ENCODE measurements around the gene AGAP1.

DNA sequence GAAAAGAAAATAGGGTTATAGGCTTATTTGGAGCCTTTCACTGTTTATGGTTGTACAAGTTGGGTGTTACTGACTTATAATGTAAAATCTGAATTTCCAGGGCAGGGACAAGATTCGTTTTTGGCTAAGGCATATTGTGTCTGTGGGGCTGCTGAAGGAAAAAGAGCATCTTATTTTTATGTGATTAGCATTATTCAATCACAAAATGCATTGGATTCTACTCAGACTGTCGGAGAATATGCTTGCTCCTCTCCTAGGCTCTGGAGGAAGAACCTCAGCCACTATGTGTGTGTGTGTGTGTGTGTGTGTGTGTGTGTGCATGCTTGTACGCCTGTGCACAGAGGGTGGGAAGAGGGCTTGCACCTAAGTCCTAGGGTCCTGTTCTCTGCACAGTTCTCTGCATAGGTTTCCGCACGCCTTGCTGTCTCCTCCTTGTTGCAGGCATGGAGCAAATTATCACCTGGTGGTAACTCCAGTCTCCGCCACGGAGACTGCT, 44.3 kb downstream of the AGAP1 start:
- TF ChIP-seq, protein P1, sequence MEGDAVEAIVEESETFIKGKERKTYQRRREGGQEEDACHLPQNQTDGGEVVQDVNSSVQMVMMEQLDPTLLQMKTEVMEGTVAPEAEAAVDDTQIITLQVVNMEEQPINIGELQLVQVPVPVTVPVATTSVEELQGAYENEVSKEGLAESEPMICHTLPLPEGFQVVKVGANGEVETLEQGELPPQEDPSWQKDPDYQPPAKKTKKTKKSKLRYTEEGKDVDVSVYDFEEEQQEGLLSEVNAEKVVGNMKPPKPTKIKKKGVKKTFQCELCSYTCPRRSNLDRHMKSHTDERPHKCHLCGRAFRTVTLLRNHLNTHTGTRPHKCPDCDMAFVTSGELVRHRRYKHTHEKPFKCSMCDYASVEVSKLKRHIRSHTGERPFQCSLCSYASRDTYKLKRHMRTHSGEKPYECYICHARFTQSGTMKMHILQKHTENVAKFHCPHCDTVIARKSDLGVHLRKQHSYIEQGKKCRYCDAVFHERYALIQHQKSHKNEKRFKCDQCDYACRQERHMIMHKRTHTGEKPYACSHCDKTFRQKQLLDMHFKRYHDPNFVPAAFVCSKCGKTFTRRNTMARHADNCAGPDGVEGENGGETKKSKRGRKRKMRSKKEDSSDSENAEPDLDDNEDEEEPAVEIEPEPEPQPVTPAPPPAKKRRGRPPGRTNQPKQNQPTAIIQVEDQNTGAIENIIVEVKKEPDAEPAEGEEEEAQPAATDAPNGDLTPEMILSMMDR (IDR thresholded peaks at IDR 0.05; ENCODE audit: poor library complexity, severe bottlenecking): no peak
- TF ChIP-seq POLR2AphosphoS5 (IDR thresholded peaks at IDR 0.05) (no peak), RAD21 (conservative IDR thresholded peaks at IDR 0.05) (no peak), EP300 (conservative IDR thresholded peaks at IDR 0.05; ENCODE audit: poor library complexity, severe bottlenecking) (no peak), EZH2 (IDR thresholded peaks at IDR 0.05; ENCODE audit: borderline replicate concordance, insufficient read depth, low read length, poor library complexity, severe bottlenecking) (no peak), TAF1 (IDR thresholded peaks at IDR 0.05; ENCODE audit: low read depth) (no peak)

Measured in neural cell (in vitro differentiated cells).